Suprapubic skin (tissue), 3 donors: Measurements from ENCODE around the gene PSD.
"Not testable (repeated sequence)": the region's sequence is repeated elsewhere in the genome, so short reads cannot be mapped to it uniquely, and the experiment has no call there.

Experiments
- CTCF ChIP-seq, 2 donors: fragments of 200-600 bp in 1 of 2; fragments of 450-650 bp in 1 of 2; sonication (generic) in 1 of 2; IDR thresholded peaks; one replicate each; pipeline ENCODE4 v1.5.1; 2016 to 2019; ENCODE audit warnings: antibody characterized with exemption in 2 of 2, mild to moderate bottlenecking in 1 of 2, moderate library complexity in 1 of 2
- POLR2A ChIP-seq, 2 donors: fragments of 450-650 bp; IDR thresholded peaks; one replicate each; pipeline ENCODE4 v1.6.1; 2017; ENCODE audit warnings: antibody characterized with exemption in 2 of 2, mild to moderate bottlenecking in 2 of 2, moderate library complexity in 2 of 2

- TF ChIP-seq POLR2A, CTCF (IDR thresholded peaks at IDR 0.05): not testable (repeated sequence)
Measured at GRCh38 chr10:102454662-102455487, 36.3 kb upstream of the PSD start.
